PC-3 (cell line): ENCODE results near the gene PAX5. TPM values are rescaled to one million over a fixed set of nuclear protein-coding genes. Genes with fewer than 3 reads are reported as not detected.

ENCODE experiments used
- ATAC-seq: fragments of 200-7000 bp; cut with Tn5 transposase; 2 replicates; pipeline ENCODE4 v1.9.1; 2020; ENCODE audit warnings: mild to moderate bottlenecking, moderate library complexity
- BruUV-seq: library from RNA; stranded (reverse); fragments of 400-500 nt; replicated peaks from 2 replicates; lab custom pipeline; 2021; lab: Mats Ljungman, UMichigan
- CTCF ChIA-PET: fragments of 300-600 bp; sonication (Branson Sonifier 250); formaldehyde crosslinking; loops from one replicate; lab custom pipeline; 2022; ENCODE audit warnings: antibody characterized with exemption; lab: Charles Lee
- POLR2A ChIA-PET: fragments of 300-600 bp; sonication (Branson Sonifier 250); formaldehyde crosslinking; loops from one replicate; lab custom pipeline; 2022; ENCODE audit warnings: antibody characterized with exemption; ENCODE audit not compliant: unreplicated experiment; lab: Charles Lee
- DNase-seq: peaks from one replicate; pipeline ENCODE4 v3.0.0-alpha.2; 2015
- H2AFZ ChIP-seq: fragments of 300-600 bp; sonication (generic); 2 replicates; pipeline ENCODE4 v1.6.0; 2016; ENCODE audit warnings: antibody characterized with exemption, low read length
- H3F3A ChIP-seq: fragments of 300-600 bp; sonication (generic); one replicate; pipeline ENCODE4 v1.6.0; 2017; ENCODE audit warnings: antibody characterized with exemption, low read length, control low read depth, mild to moderate bottlenecking; ENCODE audit not compliant: unreplicated experiment
- H3K27ac ChIP-seq: fragments of 300-600 bp; sonication (generic); 2 replicates; pipeline ENCODE4 v1.5.1; 2016; ENCODE audit warnings: mild to moderate bottlenecking, low read length
- H3K27me3 ChIP-seq: fragments of 300-600 bp; sonication (generic); 2 replicates; pipeline ENCODE4 v1.6.1; 2016; ENCODE audit warnings: low read length, mixed read lengths
- H3K36me3 ChIP-seq: fragments of 300-600 bp; sonication (generic); 2 replicates; pipeline ENCODE4 v1.6.1; 2016; ENCODE audit warnings: low read depth, mixed run types, low read length, mixed read lengths
- H3K4me1 ChIP-seq: fragments of 300-600 bp; sonication (generic); 2 replicates; pipeline ENCODE4 v1.5.1; 2016; ENCODE audit warnings: low read length; ENCODE audit not compliant: insufficient read depth
- H3K4me2 ChIP-seq: fragments of 300-600 bp; sonication (generic); 2 replicates; pipeline ENCODE4 v1.6.0; 2016; ENCODE audit warnings: low read length
- H3K4me3 ChIP-seq: fragments of 300-600 bp; sonication (generic); 2 replicates; pipeline ENCODE4 v1.5.1; 2016; ENCODE audit warnings: mild to moderate bottlenecking, low read length, mixed read lengths
- H3K79me2 ChIP-seq: fragments of 300-600 bp; sonication (generic); 2 replicates; pipeline ENCODE4 v1.6.1; 2017; ENCODE audit warnings: low read length, mixed read lengths
- H3K9ac ChIP-seq: fragments of 300-600 bp; sonication (generic); 2 replicates; pipeline ENCODE4 v1.6.0; 2016; ENCODE audit warnings: mild to moderate bottlenecking, low read length
- H3K9me2 ChIP-seq: fragments of 300-600 bp; sonication (generic); replicated peaks from 2 replicates; pipeline ENCODE4 v1.6.1; 2016; ENCODE audit warnings: mixed run types, low read length, mixed read lengths
- H3K9me3 ChIP-seq: fragments of 300-600 bp; sonication (generic); 2 replicates; pipeline ENCODE4 v1.6.1; 2016; ENCODE audit warnings: low read length, mixed read lengths
- H4K20me1 ChIP-seq: fragments of 300-600 bp; sonication (generic); 2 replicates; pipeline ENCODE4 v1.6.1; 2016; ENCODE audit warnings: low read length, mixed read lengths
- CTCF ChIP-seq: fragments of 300-600 bp; sonication (generic); conservative IDR thresholded peaks from 2 replicates; pipeline ENCODE4 v1.5.1; 2017; ENCODE audit warnings: antibody characterized with exemption, low read depth, mild to moderate bottlenecking, low read length
- EZH2 ChIP-seq: fragments of 300-600 bp; sonication (generic); IDR thresholded peaks from one replicate; pipeline ENCODE4 v1.6.1; 2017; ENCODE audit warnings: antibody characterized with exemption, mild to moderate bottlenecking, low read length; ENCODE audit not compliant: unreplicated experiment
- EZH2phosphoT487 ChIP-seq: fragments of 300-600 bp; sonication (generic); IDR thresholded peaks from 2 replicates; pipeline ENCODE4 v1.6.1; 2018; ENCODE audit warnings: mild to moderate bottlenecking, antibody characterized with exemption, low read length, borderline replicate concordance
- intact Hi-C: fragments of 100-400 bp; cut with micrococcal nuclease; formaldehyde crosslinking; loops from 2 replicates; pipeline ENCODE4 v1.9.0; 2023
- total RNA-seq: library from RNA; depleted of rRNA; stranded (reverse); fragments of >200 nt; gene quantifications from 2 replicates; pipeline ENCODE4 v1.2.3, GENCODE V29; 2014

Gene PAX5
- total RNA-seq, 1 experiment from 2014 or later = not detected

GRCh38 chr9:37029776-37030610, 4.1 kb downstream of the PAX5 start:
- BruUV-seq = no TSS peak
- Histone ChIP-seq H3K79me2 (no peaks in the 10 kb centered on the region), H3K27me3 (peaks cover 20% of the 10 kb centered on the region), H4K20me1 (no peaks in the 10 kb centered on the region), H3K9me3 (no peaks in the 10 kb centered on the region), H3K36me3 (no peaks in the 10 kb centered on the region), H3K4me1 (no peaks in the 10 kb centered on the region), H3F3A (no peaks in the 10 kb centered on the region), H3K9ac (no peak overlapping the region), H3K27ac (no peak overlapping the region), H2AFZ (no peak overlapping the region), H3K9me2 (no peaks in the 10 kb centered on the region), H3K4me3 (no peak overlapping the region), H3K4me2 (no peak overlapping the region)
- ChIA-PET POLR2A (no interaction called here), CTCF (no interaction called here)
- DNase-seq = no peak
- TF ChIP-seq CTCF (no peak), EZH2phosphoT487 (no peak), EZH2 (no peak)
- intact Hi-C loops = no loop called here
- ATAC-seq = no peak

GRCh38 chr9:37029304-37029775, 4.7 kb downstream of the PAX5 start:
- ChIA-PET CTCF (no interaction called here), POLR2A (no interaction called here)
- DNase-seq = no peak
- H3K4me1 ChIP-seq = no peaks in the 10 kb centered on the region
- intact Hi-C loops = no loop called here
- no TSS peak for BruUV-seq
- H3K9ac ChIP-seq = no peak overlapping the region
- H3K27ac ChIP-seq = no peak overlapping the region
- no peak for TF ChIP-seq EZH2
- no peak for TF ChIP-seq EZH2phosphoT487
- TF ChIP-seq CTCF = no peak
- no peak overlapping the region for H3K4me3 ChIP-seq
- no peaks in the 10 kb centered on the region for H4K20me1 ChIP-seq
- H3K9me3 ChIP-seq = no peaks in the 10 kb centered on the region
- no peaks in the 10 kb centered on the region for H3F3A ChIP-seq
- H3K27me3 ChIP-seq = peaks cover 20% of the 10 kb centered on the region
- H3K79me2 ChIP-seq = no peaks in the 10 kb centered on the region
- H3K9me2 ChIP-seq = no peaks in the 10 kb centered on the region
- no peak overlapping the region for H3K4me2 ChIP-seq
- ATAC-seq = no peak
- no peaks in the 10 kb centered on the region for H3K36me3 ChIP-seq
- H2AFZ ChIP-seq = no peak overlapping the region

GRCh38 chr9:37028420-37029031, 5.5 kb downstream of the PAX5 start:
- H3K9me2 ChIP-seq = no peaks in the 10 kb centered on the region
- no peaks in the 10 kb centered on the region for H3F3A ChIP-seq
- H3K9me3 ChIP-seq = no peaks in the 10 kb centered on the region
- H3K4me2 ChIP-seq = no peak overlapping the region
- H3K4me3 ChIP-seq = no peak overlapping the region
- ChIA-PET POLR2A (no interaction called here), CTCF (no interaction called here)
- no peak overlapping the region for H3K9ac ChIP-seq
- no TSS peak for BruUV-seq
- DNase-seq = no peak
- H3K27ac ChIP-seq = no peak overlapping the region
- H3K4me1 ChIP-seq = no peaks in the 10 kb centered on the region
- TF ChIP-seq EZH2phosphoT487 = no peak
- TF ChIP-seq CTCF = no peak
- TF ChIP-seq EZH2 = no peak
- no peaks in the 10 kb centered on the region for H4K20me1 ChIP-seq
- intact Hi-C loops = no loop called here
- H3K79me2 ChIP-seq = no peaks in the 10 kb centered on the region
- H3K36me3 ChIP-seq = no peaks in the 10 kb centered on the region
- no peak for ATAC-seq
- no peak overlapping the region for H2AFZ ChIP-seq
- H3K27me3 ChIP-seq = peaks cover 20% of the 10 kb centered on the region
